Left lung (tissue), 10 donors: ENCODE measurements around the gene GCC2. TPM values are rescaled to one million over a fixed set of nuclear protein-coding genes. Genes with fewer than 3 reads are reported as not detected.
"Not testable (repeated sequence)": the region's sequence is repeated elsewhere in the genome, so short reads cannot be mapped to it uniquely, and the experiment has no call there.

Source experiments
- ATAC-seq: fragments of 200-7000 bp; cut with Tn5 transposase; one replicate; pipeline ENCODE4 v1.9.1; 2020; ENCODE audit warnings: moderate library complexity
- DNase-seq, 4 donors: peaks; one replicate each; pipeline ENCODE4 v3.0.0-alpha.2; 2013 to 2020
- H3K27ac ChIP-seq, 2 donors: fragments of 200-600 bp; sonication (generic) in 1 of 2; one replicate each; pipeline versions ENCODE4 v1.5.0 to v1.8.0; 2020 to 2021
- H3K27me3 ChIP-seq, 2 donors: fragments of 200-600 bp; sonication (generic) in 1 of 2; one replicate each; pipeline versions ENCODE4 v1.5.0 to v1.8.0; 2020 to 2021
- H3K36me3 ChIP-seq, 2 donors: fragments of 200-600 bp; sonication (generic) in 1 of 2; one replicate each; pipeline versions ENCODE4 v1.5.0 to v1.8.0; 2020 to 2021
- H3K4me1 ChIP-seq, 2 donors: fragments of 200-600 bp; one replicate each; pipeline ENCODE4 v1.8.0; 2021
- H3K4me3 ChIP-seq, 2 donors: fragments of 200-600 bp; sonication (generic) in 1 of 2; one replicate each; pipeline versions ENCODE4 v1.5.0 to v1.8.0; 2020 to 2021; ENCODE audit warnings: mild to moderate bottlenecking in 1 of 2
- H3K9me3 ChIP-seq, 2 donors: fragments of 200-600 bp; sonication (generic) in 1 of 2; one replicate each; pipeline versions ENCODE4 v1.5.0 to v1.8.0; 2020 to 2021
- CTCF ChIP-seq, 2 donors: fragments of 200-600 bp; sonication (generic) in 1 of 2; IDR thresholded peaks; one replicate each; pipeline versions ENCODE4 v1.5.0 to v1.8.0; 2021; ENCODE audit warnings: antibody characterized with exemption in 2 of 2
- intact Hi-C, 2 donors: fragments of 100-400 bp; cut with DNase I; formaldehyde crosslinking; loops; one replicate each; pipeline versions ENCODE4 v1.11.2 to v1.14.2; 2022
- polyA plus RNA-seq, 6 donors: library from polyadenylated mRNA; unstranded; fragments of 120-200 nt; gene quantifications; one replicate each; pipeline ENCODE4 v1.2.1, GENCODE V29; 2013; ENCODE audit not compliant: insufficient read length in 6 of 6
- total RNA-seq, 2 donors: library from RNA; stranded (reverse); fragmentation: NEBNext Ultra II Directional; extraction: Animal tissue kit (Norgen Biotek cat#: 25700); gene quantifications; one replicate each; pipeline ENCODE4 v1.2.1, GENCODE V29; 2021
- donor health status: DM: no; HTN: yes; CAD: no.
- donor health status: DM: no; HTN: no; CAD: no.

The GCC2 gene
- total and polyA plus RNA-seq, 8 donors: 35.0 to 78.4 (median 54.8) TPM

- Histone ChIP-seq H3K9me3 (no peaks in the 10 kb centered on the region), H3K4me1 (peaks cover 0 to 17% of the 10 kb centered on the region in 2 donors), H3K36me3 (peaks cover 3 to 30% of the 10 kb centered on the region in 2 donors), H3K4me3 (peak overlapping the region; percentile 85 to 87), H3K27ac (peak overlapping the region; percentile 89 to 90), H3K27me3 (no peaks in the 10 kb centered on the region)
- peak in 2 of 4 donors; percentile 20 to 61 for DNase-seq
- intact Hi-C loops: no loop called here
- no peak for TF ChIP-seq CTCF (IDR thresholded peaks at IDR 0.05)
- ATAC-seq: peak; percentile 57
Measured at GRCh38 chr2:108449410-108450130, 564 bp downstream of the GCC2 start.

GRCh38 chr2:108450863-108451262 is 1.9 kb downstream of the GCC2 start:
- H3K27ac ChIP-seq: no peak overlapping the region
- intact Hi-C loops: no loop called here
- TF ChIP-seq CTCF (IDR thresholded peaks at IDR 0.05): no peak
- H3K36me3 ChIP-seq: peaks cover 3 to 43% of the 10 kb centered on the region in 2 donors
- no peaks in the 10 kb centered on the region for H3K27me3 ChIP-seq
- no peak overlapping the region for H3K4me3 ChIP-seq
- ATAC-seq: no peak
- H3K4me1 ChIP-seq: peaks cover 0 to 17% of the 10 kb centered on the region in 2 donors
- no peaks in the 10 kb centered on the region for H3K9me3 ChIP-seq
- DNase-seq: no peak

GRCh38 chr2:108451976-108452375 is 3.0 kb downstream of the GCC2 start:
- DNase-seq: no peak
- Histone ChIP-seq H3K4me3 (no peak overlapping the region), H3K27ac (no peak overlapping the region), H3K27me3 (no peaks in the 10 kb centered on the region), H3K4me1 (peaks cover 0 to 17% of the 10 kb centered on the region in 2 donors), H3K36me3 (peaks cover 3 to 53% of the 10 kb centered on the region in 2 donors), H3K9me3 (no peaks in the 10 kb centered on the region)
- ATAC-seq: no peak
- no peak for TF ChIP-seq CTCF (IDR thresholded peaks at IDR 0.05)
- intact Hi-C loops: no loop called here

- peaks cover 0 to 12% of the 10 kb centered on the region in 2 donors for H3K4me1 ChIP-seq
- DNase-seq, H3K27me3 ChIP-seq, ATAC-seq, H3K4me3 ChIP-seq, H3K27ac ChIP-seq, intact Hi-C loops: not testable (repeated sequence)
- H3K9me3 ChIP-seq: peaks cover 0 to 14% of the 10 kb centered on the region in 2 donors
- H3K36me3 ChIP-seq: peaks cover 3 to 64% of the 10 kb centered on the region in 2 donors
Measured at GRCh38 chr2:108453530-108453929, 4.5 kb downstream of the GCC2 start.

GRCh38 chr2:108454440-108454839 is 5.4 kb downstream of the GCC2 start:
- peaks cover 0 to 12% of the 10 kb centered on the region in 2 donors for H3K4me1 ChIP-seq

More at GRCh38 chr2:108454440-108454839, 5.4 kb downstream of the GCC2 start:
- ATAC-seq (no peak), DNase-seq (no peak)
- no peak for TF ChIP-seq CTCF (IDR thresholded peaks at IDR 0.05)
- Histone ChIP-seq H3K27ac (no peak overlapping the region), H3K36me3 (peaks cover 3 to 64% of the 10 kb centered on the region in 2 donors), H3K27me3 (no peaks in the 10 kb centered on the region), H3K4me3 (no peak overlapping the region), H3K9me3 (peaks cover 0 to 15% of the 10 kb centered on the region in 2 donors)
- intact Hi-C loops: no loop called here
